HFFc6 (cell line): ENCODE results near the gene WDR93. TPM values are rescaled to one million over a fixed set of nuclear protein-coding genes. Genes with fewer than 3 reads are reported as not detected.

ENCODE experiments used
- DNase-seq: peaks from one replicate; pipeline ENCODE4 v3.0.0-alpha.2; 2018
- H3K27ac Mint-ChIP-seq: 2 replicates; pipeline ENCODE4 v1.8.0; 2020; ENCODE audit warnings: mild to moderate bottlenecking, mixed read lengths
- H3K27me3 Mint-ChIP-seq: 2 replicates; pipeline ENCODE4 v1.8.0; 2021; ENCODE audit warnings: mild to moderate bottlenecking, moderate library complexity, mixed read lengths; ENCODE audit not compliant: insufficient read depth
- H3K36me3 Mint-ChIP-seq: 2 replicates; pipeline ENCODE4 v1.8.0; 2021; ENCODE audit warnings: low read depth, mixed read lengths
- H3K4me1 Mint-ChIP-seq: 2 replicates; pipeline ENCODE4 v1.8.0; 2020; ENCODE audit warnings: low read depth, mixed read lengths
- H3K4me3 Mint-ChIP-seq: 2 replicates; pipeline ENCODE4 v1.8.0; 2020; ENCODE audit warnings: mild to moderate bottlenecking, moderate library complexity, mixed read lengths
- H3K9me3 Mint-ChIP-seq: 2 replicates; pipeline ENCODE4 v1.8.0; 2020; ENCODE audit warnings: mild to moderate bottlenecking, mixed read lengths
- total RNA-seq, 6 experiments: library from RNA; stranded (reverse); fragmentation: NEBNext Ultra II Directional; extraction: Animal tissue kit (Norgen Biotek cat#: 25700); gene quantifications; 2 replicates in 1 of 6; 3 replicates in 5 of 6; pipeline ENCODE4 v1.2.3, GENCODE V29; 2021
- TF ChIP-seq, protein P1 (sequence below): fragments of 200-600 bp; sonication (generic); IDR thresholded peaks from 2 replicates; pipeline ENCODE4 v1.5.0; 2021; ENCODE audit warnings: antibody characterized with exemption, mild to moderate bottlenecking

Gene WDR93
- total RNA-seq, 6 experiments from 2014 or later: 0.21 TPM; not detected in 5

DNA sequence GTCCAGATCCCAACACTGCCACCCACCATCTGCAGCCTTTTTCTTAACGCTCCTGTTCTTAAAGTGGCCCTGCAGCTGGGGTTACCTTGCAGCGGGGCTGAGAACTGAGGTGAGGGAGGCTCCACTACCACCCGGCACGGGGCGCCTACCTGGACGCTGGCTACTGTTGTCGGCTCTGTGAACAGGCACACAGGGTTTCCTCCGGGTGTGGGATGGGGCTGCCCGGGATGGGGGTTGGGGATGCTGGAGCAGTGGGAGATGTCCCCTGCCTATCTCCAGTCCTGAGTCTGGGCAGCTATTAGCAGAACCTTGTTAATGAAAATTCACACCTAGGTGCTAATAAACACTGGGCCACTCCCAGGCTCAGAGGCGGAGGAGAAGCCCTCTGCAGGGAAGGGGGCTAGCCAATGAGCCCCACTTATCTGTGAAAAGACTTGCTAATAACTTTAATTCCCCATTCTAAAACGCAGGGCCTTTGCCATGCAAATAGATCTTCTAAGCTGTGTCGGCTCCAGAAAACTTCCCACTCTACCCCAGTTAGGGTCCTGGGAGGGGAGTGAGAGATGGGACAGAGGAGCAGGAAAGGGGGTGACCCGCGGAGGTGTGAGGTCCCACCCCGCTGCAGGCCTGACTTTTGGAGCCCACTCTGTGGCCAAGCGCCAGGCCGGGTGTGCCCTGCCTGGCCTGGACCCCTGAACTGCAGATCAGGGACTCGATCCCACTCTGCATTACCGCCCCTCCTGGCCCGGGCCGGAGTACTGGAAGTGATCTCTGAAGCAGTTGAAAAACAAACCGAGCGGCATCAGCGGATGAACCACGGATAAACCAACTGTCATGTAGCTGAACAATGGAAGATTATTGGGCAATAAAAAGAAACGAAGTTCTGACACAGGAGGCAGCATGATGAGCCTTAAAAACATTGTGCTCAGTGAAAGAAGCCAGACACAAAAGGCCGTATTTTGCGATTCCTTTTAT is 57.4 kb downstream of the WDR93 start:
- H3K27ac Mint-ChIP-seq: no peak overlapping the region
- H3K4me1 Mint-ChIP-seq: no peaks in the 10 kb centered on the region
- peaks cover 7% of the 10 kb centered on the region for H3K27me3 Mint-ChIP-seq
- TF ChIP-seq, protein P1, sequence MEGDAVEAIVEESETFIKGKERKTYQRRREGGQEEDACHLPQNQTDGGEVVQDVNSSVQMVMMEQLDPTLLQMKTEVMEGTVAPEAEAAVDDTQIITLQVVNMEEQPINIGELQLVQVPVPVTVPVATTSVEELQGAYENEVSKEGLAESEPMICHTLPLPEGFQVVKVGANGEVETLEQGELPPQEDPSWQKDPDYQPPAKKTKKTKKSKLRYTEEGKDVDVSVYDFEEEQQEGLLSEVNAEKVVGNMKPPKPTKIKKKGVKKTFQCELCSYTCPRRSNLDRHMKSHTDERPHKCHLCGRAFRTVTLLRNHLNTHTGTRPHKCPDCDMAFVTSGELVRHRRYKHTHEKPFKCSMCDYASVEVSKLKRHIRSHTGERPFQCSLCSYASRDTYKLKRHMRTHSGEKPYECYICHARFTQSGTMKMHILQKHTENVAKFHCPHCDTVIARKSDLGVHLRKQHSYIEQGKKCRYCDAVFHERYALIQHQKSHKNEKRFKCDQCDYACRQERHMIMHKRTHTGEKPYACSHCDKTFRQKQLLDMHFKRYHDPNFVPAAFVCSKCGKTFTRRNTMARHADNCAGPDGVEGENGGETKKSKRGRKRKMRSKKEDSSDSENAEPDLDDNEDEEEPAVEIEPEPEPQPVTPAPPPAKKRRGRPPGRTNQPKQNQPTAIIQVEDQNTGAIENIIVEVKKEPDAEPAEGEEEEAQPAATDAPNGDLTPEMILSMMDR: no peak
- H3K9me3 Mint-ChIP-seq: no peaks in the 10 kb centered on the region
- no peaks in the 10 kb centered on the region for H3K36me3 Mint-ChIP-seq
- H3K4me3 Mint-ChIP-seq: no peak overlapping the region
- DNase-seq: no peak

DNA sequence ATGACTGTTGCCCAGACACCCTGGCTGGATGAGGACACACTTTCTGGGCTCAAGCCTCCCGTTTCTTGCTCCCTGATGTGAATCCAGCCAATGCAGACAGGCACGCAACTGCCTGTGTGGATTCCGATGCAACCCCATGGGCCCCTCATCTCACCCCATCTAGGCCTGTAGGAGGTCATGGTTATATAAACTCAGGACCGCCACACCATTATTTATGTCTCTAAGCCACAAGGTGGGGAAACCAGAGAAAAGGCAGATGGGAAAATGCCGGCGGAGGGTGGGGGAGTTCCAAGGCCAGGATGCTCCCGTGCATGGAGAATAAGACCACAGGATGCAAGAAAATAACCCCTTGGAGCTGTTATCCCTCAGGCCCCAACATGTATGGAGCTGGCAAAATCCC is 58.4 kb downstream of the WDR93 start:
- Mint-ChIP-seq H3K36me3 (no peaks in the 10 kb centered on the region), H3K27me3 (peaks cover 4% of the 10 kb centered on the region), H3K4me3 (no peak overlapping the region), H3K27ac (no peak overlapping the region), H3K9me3 (no peaks in the 10 kb centered on the region), H3K4me1 (no peaks in the 10 kb centered on the region)
- DNase-seq: no peak
- TF ChIP-seq, protein P1: no peak

DNA sequence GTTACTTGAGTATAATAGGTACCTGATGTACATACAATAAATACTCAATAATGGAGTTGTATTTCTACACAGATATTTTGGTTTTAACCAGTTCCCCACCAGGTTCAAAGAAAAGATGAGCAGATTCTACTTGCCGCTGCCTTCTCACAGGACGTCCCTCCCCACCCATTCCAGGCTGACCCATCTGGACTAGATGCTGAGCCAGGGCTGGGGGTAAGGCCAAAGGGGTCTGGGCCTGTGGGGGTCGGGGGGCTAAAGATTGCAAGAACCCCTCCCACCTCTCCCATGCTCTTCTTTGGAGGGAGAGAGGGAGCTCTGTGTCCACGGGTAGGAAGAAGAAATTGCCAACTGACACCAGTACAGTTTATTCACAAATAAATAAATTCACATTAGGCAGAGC is 58.9 kb downstream of the WDR93 start:
- no peak for DNase-seq
- H3K9me3 Mint-ChIP-seq: no peaks in the 10 kb centered on the region
- peaks cover 4% of the 10 kb centered on the region for H3K27me3 Mint-ChIP-seq
- H3K4me3 Mint-ChIP-seq: peak overlapping the region; percentile 55
- TF ChIP-seq, protein P1: no peak
- H3K4me1 Mint-ChIP-seq: peaks cover 2% of the 10 kb centered on the region
- H3K36me3 Mint-ChIP-seq: no peaks in the 10 kb centered on the region
- no peak overlapping the region for H3K27ac Mint-ChIP-seq

GRCh38 chr15:89749951-89750559 is 59.4 kb downstream of the WDR93 start:
- Mint-ChIP-seq H3K27me3 (peaks cover 6% of the 10 kb centered on the region), H3K4me3 (peak overlapping the region; percentile 55), H3K9me3 (no peaks in the 10 kb centered on the region), H3K36me3 (no peaks in the 10 kb centered on the region), H3K4me1 (peaks cover 7% of the 10 kb centered on the region), H3K27ac (no peak overlapping the region)
- TF ChIP-seq, protein P1: no peak
- no peak for DNase-seq

- DNase-seq: peak; percentile 90
- Mint-ChIP-seq H3K36me3 (no peaks in the 10 kb centered on the region), H3K27me3 (peaks cover 6% of the 10 kb centered on the region), H3K4me3 (peak within 1 kb of the TSS; percentile 55; the same call in 1 of the 2 replicates), H3K27ac (no peak within 1 kb of the TSS), H3K9me3 (no peaks in the 10 kb centered on the region), H3K4me1 (peaks cover 15% of the 10 kb centered on the region)
- TF ChIP-seq, protein P1: peak; percentile 80
These were observed 60.2 kb downstream of the WDR93 start, which contains the start of gene MESP1 for GRCh38 chr15:89750560-89751542. MESP1 (minus strand) TSS chr15:89751249; CDS start chr15:89751231, 18 bp downstream.
